GM21528 (cell line): Measurements from ENCODE around the gene UBASH3A.

Experiments
- ATAC-seq: cut with Tn5 transposase; IDR thresholded peaks from one replicate; pipeline ENCODE4 v1.9.1; 2021; ENCODE audit warnings: mild to moderate bottlenecking, moderate library complexity; ENCODE audit not compliant: unreplicated experiment, low FRiP score

The UBASH3A gene

DNA sequence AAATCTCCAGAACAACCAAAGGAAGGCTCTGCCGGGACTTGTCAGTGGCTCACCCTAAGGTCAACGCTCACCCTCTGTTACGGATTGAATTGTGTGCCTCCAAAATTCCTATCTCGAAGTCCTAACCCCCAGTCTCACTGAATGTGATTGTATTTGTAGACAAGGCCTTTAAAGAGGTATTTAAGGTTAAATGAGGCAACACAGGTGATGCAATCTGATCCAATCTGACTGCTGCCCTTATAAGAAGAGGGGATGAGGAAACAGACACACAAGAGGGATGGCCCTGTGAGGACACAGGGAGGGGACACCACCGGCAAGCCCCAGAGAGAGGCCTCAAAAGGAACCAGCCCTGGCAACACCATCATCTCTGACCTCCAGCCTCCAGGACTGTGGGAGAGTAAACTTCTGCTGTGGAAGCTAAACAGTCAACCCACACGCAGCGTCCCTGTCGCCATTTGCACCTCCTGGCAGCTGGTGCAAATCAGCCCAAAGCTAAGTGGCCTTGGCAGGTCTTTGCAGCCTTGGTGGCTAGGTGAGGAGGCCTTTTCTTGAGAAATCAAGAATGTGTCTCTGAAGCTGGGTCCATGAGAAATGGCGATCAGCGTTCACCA, 24.2 kb downstream of the UBASH3A start:
- no peak for ATAC-seq

DNA sequence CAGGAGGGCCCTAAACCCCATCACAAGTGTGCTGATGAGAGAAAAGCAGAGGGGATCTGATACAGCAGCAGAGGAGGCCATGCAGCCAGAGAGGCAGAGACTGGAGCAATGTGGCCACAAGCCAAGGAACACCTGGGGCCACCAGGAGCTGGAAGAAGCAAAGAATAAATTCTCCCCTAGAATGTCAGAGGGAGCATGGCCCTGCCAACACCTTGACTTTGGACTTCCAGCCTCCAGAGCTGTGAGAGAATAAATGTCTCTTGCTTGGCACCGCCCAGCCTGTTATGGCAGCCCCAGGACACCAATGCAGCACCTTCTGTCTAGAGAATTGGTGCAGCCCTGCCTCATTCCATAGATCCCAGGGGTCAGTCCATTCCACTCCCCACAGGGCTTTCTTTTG, 25.3 kb downstream of the UBASH3A start:
- no peak for ATAC-seq

DNA sequence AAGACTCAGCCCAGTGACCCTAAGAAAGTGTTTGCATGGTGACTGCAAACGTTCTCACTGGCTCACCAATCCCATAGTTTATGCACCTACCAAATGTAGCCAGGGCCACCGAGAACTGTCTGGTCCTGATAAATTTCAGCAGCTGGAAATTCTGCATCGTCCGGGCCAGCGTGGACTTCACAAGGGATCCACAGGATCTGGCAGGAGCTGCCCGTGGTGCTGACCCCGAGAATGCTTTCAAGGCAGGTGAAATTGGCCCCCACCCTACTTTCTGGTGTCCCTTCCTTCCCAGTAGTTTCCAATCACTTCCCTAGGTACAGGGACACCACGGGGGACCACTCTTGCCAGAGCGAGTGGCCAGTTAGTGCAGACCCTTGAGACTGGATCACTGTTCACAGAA, 26.2 kb downstream of the UBASH3A start:
- no peak for ATAC-seq

DNA sequence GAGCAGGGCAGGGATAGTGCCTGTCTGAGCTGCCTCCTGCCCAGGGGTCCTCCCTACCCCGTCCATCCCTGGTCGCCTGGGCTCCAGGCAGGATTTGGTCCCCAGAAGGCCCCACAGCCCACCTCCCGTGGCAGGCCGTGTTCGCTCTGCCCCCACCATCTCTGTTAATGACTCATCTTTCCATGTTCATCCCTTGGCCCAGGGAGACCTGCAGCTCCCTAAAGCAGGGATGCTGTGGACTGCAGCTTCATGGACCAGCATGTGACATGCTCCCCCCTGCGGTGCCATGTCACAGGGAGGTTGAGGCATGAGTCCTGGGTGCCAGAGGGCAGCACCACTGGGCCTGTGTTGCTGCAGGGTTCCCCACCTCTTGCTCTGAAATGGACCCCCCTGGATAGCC, 26.8 kb downstream of the UBASH3A start:
- no peak for ATAC-seq

DNA sequence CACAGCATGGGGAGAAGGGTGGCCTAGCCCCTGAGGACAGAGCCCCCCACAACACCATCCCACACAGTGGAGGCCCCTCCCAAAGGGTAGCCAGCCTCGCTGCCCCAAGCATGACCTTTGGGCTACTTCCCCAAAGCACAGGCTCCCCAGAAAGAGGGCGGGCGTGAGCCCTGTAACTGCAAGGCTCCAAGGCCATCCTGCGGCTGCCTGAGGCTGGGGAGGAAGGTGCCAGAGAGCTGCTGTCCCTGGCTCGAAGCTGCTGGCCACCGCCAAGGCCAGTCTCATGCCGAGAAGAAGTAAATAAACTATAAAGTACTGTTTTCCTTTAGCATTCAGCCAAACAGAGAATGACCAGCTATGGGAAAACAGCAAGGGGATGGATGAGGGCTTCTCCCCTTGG, 27.5 kb downstream of the UBASH3A start:
- no peak for ATAC-seq

GRCh38 chr21:42432695-42433094, 29.0 kb downstream of the UBASH3A start:
- no peak for ATAC-seq

GRCh38 chr21:42433946-42434551, 30.3 kb downstream of the UBASH3A start:
- ATAC-seq = no peak

- no peak for ATAC-seq
These were observed 31.2 kb downstream of the UBASH3A start for GRCh38 chr21:42434884-42435283.

GRCh38 chr21:42435401-42435800, 31.7 kb downstream of the UBASH3A start:
- no peak for ATAC-seq

- no peak for ATAC-seq
These were observed 32.1 kb downstream of the UBASH3A start for GRCh38 chr21:42435833-42436232.

DNA sequence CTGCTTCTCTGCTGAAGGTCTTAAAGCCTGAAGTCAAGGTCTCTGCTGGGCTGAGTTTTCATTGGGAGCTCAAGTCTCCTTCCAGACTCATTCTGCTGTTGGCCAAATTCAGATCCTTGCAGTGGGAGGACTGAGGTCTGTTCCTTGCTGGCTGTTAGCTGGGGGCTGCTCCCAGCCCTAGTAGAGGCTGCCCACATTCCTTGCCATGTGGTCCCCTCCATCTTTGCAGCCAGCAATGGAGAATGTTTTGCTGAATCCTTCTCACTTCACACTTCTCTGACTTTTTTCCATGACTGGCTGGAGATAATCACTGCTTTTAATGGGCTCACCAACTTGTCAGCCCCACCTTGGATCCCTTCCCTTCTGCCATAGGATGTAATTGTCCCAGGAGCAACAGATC, 33.2 kb downstream of the UBASH3A start:
- no peak for ATAC-seq

DNA sequence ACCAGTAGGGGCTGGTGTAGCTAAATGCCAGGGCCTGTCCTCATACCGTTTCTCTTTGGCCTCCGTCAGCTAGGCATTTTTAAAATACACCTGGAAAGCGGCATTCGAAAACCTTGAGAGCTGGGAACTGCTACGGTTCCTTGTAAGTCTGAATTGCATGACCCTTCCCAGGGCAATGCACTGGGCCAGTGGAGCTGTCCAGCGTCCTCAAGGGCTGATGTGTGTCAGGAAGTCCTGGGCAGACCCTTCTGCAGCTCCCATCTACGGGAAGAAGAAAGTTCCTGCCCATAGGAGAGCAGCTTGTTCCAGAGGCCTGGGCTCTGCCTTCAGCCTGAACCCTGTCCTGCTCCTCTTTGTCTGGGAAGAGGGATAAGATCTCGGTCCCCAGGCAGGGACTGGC, 34.1 kb downstream of the UBASH3A start:
- ATAC-seq = no peak

DNA sequence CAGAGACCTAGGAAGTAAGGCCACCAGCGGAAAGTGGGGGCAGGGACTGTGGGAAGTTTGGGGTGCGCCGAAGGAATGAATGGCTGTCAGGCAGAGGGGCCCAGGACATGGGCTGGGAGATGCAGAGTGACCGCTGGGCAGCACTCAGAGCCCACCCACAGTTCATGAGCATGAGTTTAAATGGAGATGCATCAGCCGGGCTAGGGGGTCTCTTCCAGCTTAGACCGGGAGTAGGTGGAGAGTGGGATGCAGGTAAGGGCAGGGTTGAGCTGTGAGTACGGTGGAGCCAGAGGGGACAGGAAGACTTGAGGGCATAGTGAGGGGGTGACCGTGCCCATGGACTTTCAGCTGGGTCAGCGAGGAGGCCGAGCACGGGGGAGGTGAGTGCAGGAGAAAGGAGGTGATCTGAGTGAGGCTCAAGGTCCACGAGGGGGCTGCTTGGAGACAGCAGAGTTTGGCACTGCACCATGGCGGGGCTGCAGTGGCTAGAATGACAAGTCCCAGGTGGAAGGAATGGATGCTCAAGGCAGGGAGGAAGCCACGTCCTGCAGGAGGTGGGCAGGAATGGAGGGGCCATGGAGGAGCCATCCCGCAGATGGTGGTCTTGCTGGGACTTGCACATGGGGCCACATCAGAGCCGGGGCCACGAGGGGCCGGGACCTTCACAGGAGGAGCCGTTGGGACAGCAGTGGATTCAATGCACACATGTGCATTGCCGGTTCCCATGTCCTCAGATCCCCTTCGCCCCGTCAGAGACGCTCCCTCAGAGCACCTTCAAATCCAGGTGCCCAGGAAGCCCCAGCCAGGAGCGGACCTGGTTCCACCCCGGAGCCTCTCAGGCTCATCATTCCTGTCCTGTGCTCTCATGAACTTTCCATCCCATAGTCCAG, 34.9 kb downstream of the UBASH3A start:
- no peak for ATAC-seq

DNA sequence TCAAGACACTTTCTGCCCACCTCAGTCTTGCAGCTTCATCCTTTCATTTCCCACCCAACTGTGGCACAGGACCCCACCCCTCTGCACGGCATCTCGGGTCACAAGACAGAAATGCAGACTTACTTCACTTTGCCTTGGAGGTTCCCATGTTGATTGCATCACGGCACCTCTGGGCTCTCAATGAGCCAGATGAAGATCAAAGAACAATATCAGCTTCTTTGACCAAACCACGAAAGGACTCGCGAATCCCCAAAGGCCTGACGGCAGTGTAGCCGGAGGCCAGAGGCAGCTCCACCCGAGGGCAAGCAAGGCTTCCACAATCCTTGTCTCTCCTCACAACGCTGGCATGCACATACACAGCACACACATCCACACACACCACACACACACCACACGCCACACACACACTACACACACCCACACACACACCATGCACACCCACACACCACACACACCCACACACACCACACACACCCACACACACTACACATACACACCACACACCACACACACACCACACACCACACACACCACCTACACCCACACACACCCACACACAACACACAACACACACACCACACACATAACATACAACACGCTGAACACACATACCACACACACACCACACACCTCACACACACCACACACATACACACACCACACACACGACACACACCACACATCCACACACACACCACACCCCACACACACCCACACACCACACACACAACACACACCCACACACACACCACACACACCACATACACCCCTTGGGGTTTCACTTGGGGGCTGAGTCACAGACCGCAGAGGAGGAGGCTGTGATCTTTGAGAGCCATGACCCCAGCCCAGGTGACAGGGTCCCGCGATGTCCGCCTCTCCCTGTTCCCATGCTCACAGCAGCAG, 35.8 kb downstream of the UBASH3A start:
- ATAC-seq = no peak

DNA sequence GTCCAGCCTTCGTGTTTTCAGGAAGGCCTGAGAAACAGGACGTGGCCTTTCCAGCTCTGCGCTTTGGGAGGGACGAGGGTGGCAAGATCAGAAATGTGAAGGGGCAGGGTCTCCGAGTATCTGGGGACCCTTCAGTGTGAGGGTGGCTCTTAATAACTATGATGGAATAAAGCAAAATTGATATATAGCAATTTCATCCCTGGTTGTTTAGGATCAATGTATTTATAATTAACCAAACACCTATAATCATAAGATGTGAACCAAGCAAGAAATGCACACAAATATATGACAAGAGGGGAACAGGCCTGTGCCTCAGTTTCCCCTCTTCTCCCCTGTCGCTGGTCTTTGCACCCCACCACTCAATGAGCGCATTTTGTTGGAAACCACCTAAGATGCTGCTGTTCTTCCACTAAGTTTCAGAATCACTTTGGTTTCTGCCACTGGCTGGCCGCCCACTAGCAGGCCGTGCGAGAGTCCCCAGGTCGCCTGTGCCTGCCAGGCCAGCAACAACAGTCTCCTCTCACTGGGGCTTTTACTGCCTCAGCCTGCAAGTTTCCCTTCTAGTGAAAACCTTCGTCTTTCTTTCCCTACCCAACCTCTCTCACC, 36.6 kb downstream of the UBASH3A start:
- ATAC-seq = no peak

DNA sequence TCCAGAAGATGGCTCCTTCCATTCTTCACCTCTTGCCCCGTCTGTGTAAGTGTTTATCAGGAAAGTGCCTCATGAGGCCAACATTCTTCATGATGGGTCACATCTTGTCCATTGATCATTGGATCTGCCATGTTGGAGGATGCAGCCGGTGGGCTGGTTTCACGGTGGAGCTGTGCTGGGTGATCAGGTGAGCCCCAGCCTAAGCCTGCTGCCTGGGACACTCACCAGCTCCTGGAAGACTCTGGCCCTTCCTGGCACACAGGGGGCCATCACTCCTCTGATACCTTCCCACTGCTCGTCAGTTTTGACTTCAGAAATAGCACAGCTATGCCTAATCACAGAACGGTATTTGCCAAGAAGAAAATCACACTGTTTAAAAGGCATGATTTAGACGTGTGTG, 38.3 kb downstream of the UBASH3A start:
- no peak for ATAC-seq

GRCh38 chr21:42443181-42443785, 39.6 kb downstream of the UBASH3A start:
- ATAC-seq = no peak

DNA sequence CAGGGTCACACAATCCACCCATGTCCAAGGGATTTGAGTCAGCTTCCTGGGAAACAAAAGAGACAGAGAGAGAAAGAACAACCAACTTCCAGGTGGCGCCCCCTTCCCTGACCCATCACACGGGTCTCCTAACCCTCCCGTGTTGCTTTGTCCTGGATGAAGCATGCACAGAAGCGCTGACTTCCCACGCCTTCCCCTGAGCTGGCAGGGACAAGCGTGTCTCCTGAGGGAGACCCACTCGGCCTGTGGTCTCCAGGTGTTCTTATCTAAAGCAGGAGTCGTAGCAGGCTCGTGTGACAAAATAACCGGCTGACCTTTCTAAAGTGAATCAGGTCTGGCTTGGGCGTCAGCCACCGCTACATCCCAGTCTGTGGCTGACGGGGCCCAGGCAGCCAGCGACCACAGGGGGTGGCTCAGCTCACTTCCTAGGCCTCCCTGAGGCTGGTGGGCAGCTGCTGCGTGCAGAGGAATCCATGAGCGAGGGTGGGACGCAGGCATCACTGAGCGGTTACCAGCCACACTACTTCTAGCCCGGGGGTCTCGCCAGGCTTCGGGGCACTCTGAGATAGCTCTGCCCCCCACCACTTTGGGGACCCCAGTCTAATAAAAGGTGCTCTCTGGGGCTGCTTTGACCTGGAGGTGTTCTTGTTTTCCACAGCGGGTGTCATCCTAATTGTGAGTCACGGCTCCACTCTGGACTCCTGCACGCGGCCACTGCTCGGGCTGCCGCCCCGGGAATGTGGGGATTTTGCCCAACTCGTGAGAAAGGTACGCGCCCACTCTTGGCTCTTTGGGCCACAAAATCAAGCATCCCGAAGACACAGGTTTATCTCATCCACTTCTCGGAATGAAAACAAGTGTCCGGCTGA, 40.4 kb downstream of the UBASH3A start:
- ATAC-seq = no peak

- no peak for ATAC-seq
These were observed 41.0 kb downstream of the UBASH3A start for GRCh38 chr21:42444745-42445059.
